ENCODE results near the gene FECH.

The FECH gene

DNA sequence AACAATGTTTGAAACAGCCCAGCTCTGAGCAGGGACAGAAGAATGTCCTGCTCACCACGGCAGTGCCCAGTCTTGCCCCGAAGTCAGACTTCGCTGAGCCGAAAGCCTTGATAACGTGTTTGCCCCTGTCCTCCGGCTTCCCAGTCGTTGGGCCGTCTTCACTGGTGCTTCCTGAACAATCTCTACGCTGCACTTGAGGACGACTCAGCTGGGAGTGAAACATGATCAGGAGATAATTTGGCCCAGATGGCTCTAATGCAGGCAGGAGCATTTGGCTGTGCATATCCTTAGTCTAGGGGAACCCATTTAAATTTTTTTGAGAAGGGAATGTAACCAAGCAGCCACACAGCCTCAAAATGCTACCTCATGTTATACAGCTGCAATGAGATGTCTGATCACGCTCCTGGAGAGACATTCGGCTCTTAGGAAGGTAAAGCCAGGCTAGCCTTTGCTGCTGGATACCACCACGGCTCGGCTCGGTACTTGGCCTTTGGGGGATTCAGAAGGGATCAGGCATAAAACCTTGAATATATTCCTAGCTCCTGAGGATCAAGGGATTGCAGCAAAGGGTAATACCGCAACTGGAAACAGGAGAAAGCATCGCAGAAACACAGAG is 43.6 kb downstream of the FECH start:
- Histone ChIP-seq H3K36me3 (no peaks in the 10 kb centered on the region), H3K27me3 (no peaks in the 10 kb centered on the region), H3K27ac (no peak overlapping the region), H3K4me3 (no peak overlapping the region), H3K9me3 (no peaks in the 10 kb centered on the region), H3K4me1 (peaks cover 0 to 13% (median 2%) of the 10 kb centered on the region in 4 donors)
- no peak for DNase-seq
- TF ChIP-seq, protein P1, sequence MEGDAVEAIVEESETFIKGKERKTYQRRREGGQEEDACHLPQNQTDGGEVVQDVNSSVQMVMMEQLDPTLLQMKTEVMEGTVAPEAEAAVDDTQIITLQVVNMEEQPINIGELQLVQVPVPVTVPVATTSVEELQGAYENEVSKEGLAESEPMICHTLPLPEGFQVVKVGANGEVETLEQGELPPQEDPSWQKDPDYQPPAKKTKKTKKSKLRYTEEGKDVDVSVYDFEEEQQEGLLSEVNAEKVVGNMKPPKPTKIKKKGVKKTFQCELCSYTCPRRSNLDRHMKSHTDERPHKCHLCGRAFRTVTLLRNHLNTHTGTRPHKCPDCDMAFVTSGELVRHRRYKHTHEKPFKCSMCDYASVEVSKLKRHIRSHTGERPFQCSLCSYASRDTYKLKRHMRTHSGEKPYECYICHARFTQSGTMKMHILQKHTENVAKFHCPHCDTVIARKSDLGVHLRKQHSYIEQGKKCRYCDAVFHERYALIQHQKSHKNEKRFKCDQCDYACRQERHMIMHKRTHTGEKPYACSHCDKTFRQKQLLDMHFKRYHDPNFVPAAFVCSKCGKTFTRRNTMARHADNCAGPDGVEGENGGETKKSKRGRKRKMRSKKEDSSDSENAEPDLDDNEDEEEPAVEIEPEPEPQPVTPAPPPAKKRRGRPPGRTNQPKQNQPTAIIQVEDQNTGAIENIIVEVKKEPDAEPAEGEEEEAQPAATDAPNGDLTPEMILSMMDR (IDR thresholded peaks at IDR 0.05), result no peak
- intact Hi-C loops (cut with DNase I; ENCODE audit: low total_unique reads), result no loop called here

DNA sequence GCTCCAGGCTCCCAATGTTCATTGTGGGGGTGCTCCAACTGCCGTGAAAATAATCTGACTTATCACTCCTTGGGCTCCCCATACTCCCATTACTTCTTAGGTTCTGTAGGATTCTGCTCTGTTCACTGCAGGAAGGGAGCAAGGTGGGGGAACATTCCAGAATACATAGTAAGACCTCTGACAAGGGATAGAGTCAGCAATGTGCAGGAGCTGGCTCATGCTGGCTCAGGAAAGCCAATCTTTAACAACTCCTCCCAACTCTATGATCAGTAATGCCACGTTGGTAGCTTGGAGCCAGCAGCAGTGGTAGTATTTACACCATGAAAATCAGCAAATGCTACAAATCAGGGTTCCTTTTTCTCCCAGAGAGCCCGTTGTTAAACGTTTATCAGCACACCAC is 44.4 kb downstream of the FECH start:
- H3K9me3 ChIP-seq, result no peaks in the 10 kb centered on the region
- H3K36me3 ChIP-seq, result no peaks in the 10 kb centered on the region
- peaks cover 0 to 13% (median 2%) of the 10 kb centered on the region in 4 donors for H3K4me1 ChIP-seq
- no peak for DNase-seq
- no peak overlapping the region for H3K27ac ChIP-seq
- no peaks in the 10 kb centered on the region for H3K27me3 ChIP-seq
- no peak overlapping the region for H3K4me3 ChIP-seq
- intact Hi-C loops (cut with DNase I; ENCODE audit: low total_unique reads), result no loop called here
- TF ChIP-seq, protein P1 (IDR thresholded peaks at IDR 0.05), result no peak

DNA sequence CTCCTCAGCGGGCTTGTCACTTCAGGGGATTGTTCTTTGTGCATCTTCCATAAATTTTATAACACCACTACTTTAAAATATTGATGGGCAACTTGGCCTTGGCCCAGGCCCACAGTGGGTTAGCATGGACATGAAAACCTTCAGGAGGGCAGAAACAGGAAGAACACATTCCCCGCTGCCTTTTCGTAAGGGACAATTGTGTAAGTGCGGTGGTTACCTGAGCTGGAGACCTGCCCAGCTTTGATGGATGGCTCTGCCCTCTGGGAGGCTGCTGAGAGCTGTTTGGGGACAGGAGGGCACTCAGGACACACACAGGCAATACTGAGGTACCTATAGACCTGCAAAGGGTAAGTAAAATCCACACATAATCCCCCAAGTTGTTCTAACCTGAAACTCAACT is 46.8 kb downstream of the FECH start:
- no peaks in the 10 kb centered on the region for H3K9me3 ChIP-seq
- intact Hi-C loops (cut with DNase I; ENCODE audit: low total_unique reads), result no loop called here
- H3K4me1 ChIP-seq, result peaks cover 0 to 13% (median 2%) of the 10 kb centered on the region in 4 donors
- H3K27me3 ChIP-seq, result no peaks in the 10 kb centered on the region
- TF ChIP-seq, protein P1 (IDR thresholded peaks at IDR 0.05), result no peak
- DNase-seq, result no peak
- no peak overlapping the region for H3K27ac ChIP-seq
- no peaks in the 10 kb centered on the region for H3K36me3 ChIP-seq
- no peak overlapping the region for H3K4me3 ChIP-seq

DNA sequence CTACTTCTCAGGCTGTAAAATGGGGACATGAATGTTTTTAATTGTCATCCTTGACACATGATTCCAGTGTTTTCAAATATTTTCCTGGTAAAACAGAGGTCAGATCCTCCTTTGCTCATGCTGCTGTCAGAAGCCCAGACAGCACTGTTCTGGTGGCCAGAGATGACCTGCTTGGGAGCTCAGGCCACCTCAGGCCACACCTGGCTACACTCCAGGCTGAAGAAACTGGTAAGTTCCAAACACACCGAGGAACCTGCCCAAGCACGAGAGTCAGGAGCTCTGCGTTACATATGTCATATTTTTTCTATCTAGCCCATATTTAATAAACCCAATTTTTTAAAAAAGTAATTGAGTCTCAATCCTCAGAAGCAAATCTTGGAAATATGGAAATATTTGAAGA is 47.9 kb downstream of the FECH start:
- peaks cover 0 to 13% (median 4%) of the 10 kb centered on the region in 4 donors for H3K4me1 ChIP-seq
- no peaks in the 10 kb centered on the region for H3K36me3 ChIP-seq
- no peak overlapping the region for H3K4me3 ChIP-seq
- TF ChIP-seq, protein P1 (IDR thresholded peaks at IDR 0.05), result no peak
- H3K27ac ChIP-seq, result no peak overlapping the region
- no peaks in the 10 kb centered on the region for H3K27me3 ChIP-seq
- no peaks in the 10 kb centered on the region for H3K9me3 ChIP-seq
- intact Hi-C loops (cut with DNase I; ENCODE audit: low total_unique reads), result no loop called here
- DNase-seq, result no peak

DNA sequence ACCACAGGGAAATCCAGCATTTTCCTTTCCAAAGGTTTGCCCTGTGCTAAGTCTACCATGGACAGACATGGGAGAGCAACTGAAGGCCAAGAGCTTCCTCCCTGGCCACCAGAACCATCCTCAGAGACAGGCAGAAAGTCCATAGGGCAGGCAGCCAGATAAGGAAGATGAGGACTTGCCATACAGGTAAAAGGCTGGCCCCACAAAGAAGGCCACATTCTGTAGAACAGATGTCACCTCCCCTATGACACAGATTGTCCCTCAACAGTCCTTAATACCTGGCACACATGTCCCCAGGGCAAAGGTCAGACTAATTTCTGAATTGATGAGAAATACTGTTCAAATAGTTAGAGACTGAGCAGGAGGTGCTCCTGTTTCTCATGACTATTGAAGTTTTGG is 52.0 kb downstream of the FECH start:
- Histone ChIP-seq H3K9me3 (no peaks in the 10 kb centered on the region), H3K27me3 (no peaks in the 10 kb centered on the region), H3K4me1 (peaks cover 0 to 7% (median 0%) of the 10 kb centered on the region in 4 donors), H3K4me3 (no peak overlapping the region), H3K27ac (no peak overlapping the region), H3K36me3 (no peaks in the 10 kb centered on the region)
- TF ChIP-seq, protein P1 (IDR thresholded peaks at IDR 0.05), result no peak
- intact Hi-C loops (cut with DNase I; ENCODE audit: low total_unique reads), result no loop called here
- no peak for DNase-seq
